H1 (cell line): ENCODE results near the gene CNGA1. TPM values are rescaled to one million over a fixed set of nuclear protein-coding genes. Genes with fewer than 3 reads are reported as not detected.

ENCODE experiments used
- CTCF ChIA-PET: fragments of 300-600 bp; sonication (Branson Sonifier 250); formaldehyde crosslinking; loops from one replicate; lab custom pipeline; 2021; ENCODE audit not compliant: partially characterized antibody; lab: Charles Lee
- POLR2A ChIA-PET: fragments of 300-600 bp; sonication (Branson Sonifier 250); formaldehyde crosslinking; loops from one replicate; lab custom pipeline; 2021; ENCODE audit warnings: inconsistent platforms; ENCODE audit not compliant: partially characterized antibody; lab: Charles Lee
- DNase-seq, 2 experiments: peaks; one replicate each; pipeline versions ENCODE4 v3.0.0 to v3.0.0-alpha.2; 2010 to 2022; ENCODE audit warnings: low spot score in 2 of 2, low read depth in 1 of 2, mixed read lengths in 1 of 2
- FAIRE-seq: peaks from 2 replicates; lab custom pipeline; 2011; peaks lifted over from hg19 to GRCh38; lab: Jason Lieb, UNC
- H2AFZ ChIP-seq: 2 replicates; pipeline ENCODE4 v1.8.1; 2012; ENCODE audit warnings: low read length, inconsistent platforms
- H2AK5ac ChIP-seq: 2 replicates; pipeline ENCODE4 v1.6.1; 2013; ENCODE audit warnings: low read depth, low read length
- H2BK120ac ChIP-seq: replicated peaks from 2 replicates; pipeline ENCODE3; 2013; ENCODE audit warnings: low read depth, low read length, inconsistent platforms
- H2BK12ac ChIP-seq: 2 replicates; pipeline ENCODE4 v1.6.1; 2013; ENCODE audit warnings: low read depth, low read length
- H2BK15ac ChIP-seq: 2 replicates; pipeline ENCODE4 v1.6.1; 2013; ENCODE audit warnings: low read length
- H2BK20ac ChIP-seq: 2 replicates; pipeline ENCODE4 v1.6.1; 2013; ENCODE audit warnings: low read length
- H2BK5ac ChIP-seq: 2 replicates; pipeline ENCODE4 v1.6.1; 2013; ENCODE audit warnings: low read depth, low read length
- H3K14ac ChIP-seq: 2 replicates; pipeline ENCODE4 v1.6.1; 2013; ENCODE audit warnings: inconsistent platforms; ENCODE audit not compliant: insufficient read length
- H3K18ac ChIP-seq: 2 replicates; pipeline ENCODE4 v1.6.1; 2013; ENCODE audit warnings: low read length; ENCODE audit errors: extremely low read depth
- H3K23ac ChIP-seq: 2 replicates; pipeline ENCODE4 v1.6.1; 2013; ENCODE audit warnings: inconsistent platforms; ENCODE audit not compliant: insufficient read length
- H3K23me2 ChIP-seq: 2 replicates; pipeline ENCODE4 v1.6.1; 2013; ENCODE audit warnings: low read depth, low read length
- H3K27ac ChIP-seq: 2 replicates; pipeline ENCODE4 v1.6.1; 2011; ENCODE audit warnings: low read depth, low read length, inconsistent platforms
- H3K27me3 ChIP-seq, 4 experiments: replicated peaks in 1 of 4; 1 replicate in 1 of 4; 2 replicates in 3 of 4; pipeline versions ENCODE4 v1.6.1 to v1.8.1; 2011 to 2013; ENCODE audit warnings: low read length in 3 of 4, mild to moderate bottlenecking in 3 of 4, inconsistent platforms in 2 of 4, mixed read lengths in 2 of 4, moderate library complexity in 1 of 4; ENCODE audit not compliant: control insufficient read depth in 3 of 4, insufficient read depth in 3 of 4; ENCODE audit errors: extremely low read depth in 1 of 4
- H3K36me3 ChIP-seq, 4 experiments: 2 replicates each; pipeline versions ENCODE4 v1.6.1 to v1.8.1; 2011 to 2013; ENCODE audit warnings: mild to moderate bottlenecking in 4 of 4, low read length in 3 of 4, moderate library complexity in 2 of 4, control low read depth in 1 of 4, inconsistent platforms in 1 of 4; ENCODE audit not compliant: insufficient read depth in 4 of 4, control insufficient read depth in 2 of 4
- H3K4ac ChIP-seq: replicated peaks from 2 replicates; pipeline ENCODE3; 2013; ENCODE audit warnings: low read length, low read depth, mixed read lengths, inconsistent platforms; ENCODE audit not compliant: insufficient read length
- H3K4me1 ChIP-seq, 4 experiments: replicated peaks in 1 of 4; 1 replicate in 1 of 4; 2 replicates in 3 of 4; pipeline versions ENCODE4 v1.6.1 to v1.8.1; 2011 to 2013; ENCODE audit warnings: low read length in 3 of 4, inconsistent platforms in 2 of 4, mixed read lengths in 1 of 4; ENCODE audit not compliant: insufficient read depth in 4 of 4, control insufficient read depth in 3 of 4
- H3K4me2 ChIP-seq, 2 experiments: 2 replicates each; pipeline versions ENCODE4 v1.6.1 to v1.8.1; 2011 to 2013; ENCODE audit warnings: low read depth in 2 of 2, low read length in 2 of 2, control low read depth in 1 of 2, inconsistent platforms in 1 of 2, mild to moderate bottlenecking in 1 of 2; ENCODE audit not compliant: insufficient read depth in 1 of 2
- H3K4me3 ChIP-seq, 4 experiments: fragments of 200-600, 300-600 bp in 1 of 4; sonication (generic), shearing (Covaris generic), sonication (Bioruptor Twin) in 1 of 4; 2 replicates each; pipeline versions ENCODE4 v1.5.1 to v1.8.1; 2011 to 2016; ENCODE audit warnings: low read length in 4 of 4, low read depth in 3 of 4, control low read depth in 2 of 4, inconsistent platforms in 2 of 4, mild to moderate bottlenecking in 2 of 4, mixed read lengths in 1 of 4, moderate library complexity in 1 of 4; ENCODE audit not compliant: insufficient read depth in 2 of 4; ENCODE audit errors: extremely low read depth in 1 of 4
- H3K56ac ChIP-seq: replicated peaks from 2 replicates; pipeline ENCODE3; 2013; ENCODE audit warnings: low read depth, mild to moderate bottlenecking, mixed read lengths, low read length, inconsistent platforms; ENCODE audit not compliant: insufficient read length
- H3K79me1 ChIP-seq: 2 replicates; pipeline ENCODE4 v1.6.1; 2013; ENCODE audit warnings: low read depth, low read length, control low read depth
- H3K79me2 ChIP-seq, 2 experiments: 2 replicates each; pipeline versions ENCODE4 v1.6.1 to v1.8.1; 2012 to 2013; ENCODE audit warnings: low read length in 2 of 2, mild to moderate bottlenecking in 2 of 2, inconsistent platforms in 1 of 2; ENCODE audit not compliant: insufficient read depth in 2 of 2, control insufficient read depth in 1 of 2
- H3K9ac ChIP-seq, 4 experiments: replicated peaks in 1 of 4; 1 replicate in 1 of 4; 2 replicates in 3 of 4; pipeline versions ENCODE4 v1.6.1 to v1.8.1; 2011 to 2013; ENCODE audit warnings: low read depth in 3 of 4, low read length in 3 of 4, control low read depth in 2 of 4, mild to moderate bottlenecking in 2 of 4, moderate library complexity in 2 of 4, inconsistent platforms in 1 of 4; ENCODE audit errors: extremely low read depth in 1 of 4
- H3K9me3 ChIP-seq, 2 experiments: 2 replicates each; pipeline versions ENCODE4 v1.6.1 to v1.8.1; 2012 to 2013; ENCODE audit warnings: mild to moderate bottlenecking in 2 of 2, moderate library complexity in 2 of 2, control low read depth in 1 of 2, inconsistent platforms in 1 of 2, low read depth in 1 of 2, low read length in 1 of 2, mixed read lengths in 1 of 2; ENCODE audit not compliant: insufficient read depth in 2 of 2
- H4K20me1 ChIP-seq, 2 experiments: replicated peaks in 1 of 2; 2 replicates each; pipeline versions ENCODE3 to v1.8.1; 2011 to 2013; ENCODE audit warnings: inconsistent platforms in 2 of 2, low read length in 2 of 2, mild to moderate bottlenecking in 1 of 2; ENCODE audit not compliant: insufficient read depth in 2 of 2, control insufficient read depth in 1 of 2
- H4K5ac ChIP-seq: 2 replicates; pipeline ENCODE4 v1.6.1; 2013; ENCODE audit warnings: low read length, low read depth, mixed read lengths, inconsistent platforms; ENCODE audit not compliant: insufficient read length
- H4K8ac ChIP-seq: 2 replicates; pipeline ENCODE4 v1.8.0; 2013; ENCODE audit warnings: mild to moderate bottlenecking, moderate library complexity, low read length, inconsistent platforms; ENCODE audit not compliant: insufficient read depth; ENCODE audit errors: extremely low read depth
- H4K91ac ChIP-seq: replicated peaks from 2 replicates; pipeline ENCODE3; 2013; ENCODE audit warnings: low read length, mixed read lengths, inconsistent platforms; ENCODE audit not compliant: insufficient read length
- ATF3 ChIP-seq: IDR thresholded peaks from 2 replicates; pipeline ENCODE4 v1.6.1; 2011; ENCODE audit warnings: low read depth, mild to moderate bottlenecking, low read length; ENCODE audit not compliant: insufficient read depth
- CHD1 ChIP-seq: IDR thresholded peaks from 2 replicates; pipeline ENCODE4 v1.6.1; 2012; ENCODE audit warnings: low read depth, low read length, improper control_type of control experiment
- CTBP2 ChIP-seq: IDR thresholded peaks from 2 replicates; pipeline ENCODE4 v1.7.0; 2011; ENCODE audit warnings: borderline replicate concordance, mild to moderate bottlenecking, moderate library complexity, mixed read lengths, low read length; ENCODE audit not compliant: insufficient read depth, insufficient read length
- EZH2 ChIP-seq: fragments of 200-600 bp; sonication (generic); IDR thresholded peaks from 2 replicates; pipeline ENCODE4 v1.7.1; 2012; ENCODE audit warnings: low read depth, mild to moderate bottlenecking, moderate library complexity, low read length, inconsistent platforms; ENCODE audit not compliant: severe bottlenecking
- HDAC2 ChIP-seq, 2 experiments: fragments of 300-600 bp in 1 of 2; sonication (generic) in 1 of 2; IDR thresholded peaks; 2 replicates each; pipeline ENCODE4 v1.6.1; 2011 to 2012; ENCODE audit warnings: low read depth in 2 of 2, low read length in 2 of 2, mild to moderate bottlenecking in 2 of 2, moderate library complexity in 2 of 2, borderline replicate concordance in 1 of 2, inconsistent platforms in 1 of 2
- KDM4A ChIP-seq: IDR thresholded peaks from one replicate; pipeline ENCODE4 v1.7.1; 2012; ENCODE audit warnings: low read depth, mild to moderate bottlenecking, moderate library complexity, low read length, inconsistent platforms; ENCODE audit not compliant: severe bottlenecking
- KDM5A ChIP-seq: fragments of 200-600 bp; IDR thresholded peaks from 2 replicates; pipeline ENCODE4 v1.7.1; 2012; ENCODE audit warnings: mild to moderate bottlenecking, low read length, inconsistent platforms, mixed read lengths
- POLR2A ChIP-seq, 2 experiments: IDR thresholded peaks; 1 replicate in 1 of 2; 2 replicates in 1 of 2; pipeline ENCODE4 v1.6.1; 2011; ENCODE audit warnings: low read depth in 2 of 2, low read length in 2 of 2, mild to moderate bottlenecking in 2 of 2; ENCODE audit errors: control extremely low read depth in 1 of 2
- SIRT6 ChIP-seq: IDR thresholded peaks from one replicate; pipeline ENCODE4 v1.7.1; 2012; ENCODE audit warnings: low read length, inconsistent platforms
- USF2 ChIP-seq: IDR thresholded peaks from 2 replicates; pipeline ENCODE4 v1.6.1; 2011; ENCODE audit warnings: low read length, improper control_type of control experiment
- YY1 ChIP-seq: IDR thresholded peaks from 2 replicates; pipeline ENCODE4 v1.6.1; 2011; ENCODE audit warnings: low read depth, mild to moderate bottlenecking, low read length
- ZNF274 ChIP-seq: IDR thresholded peaks from 2 replicates; pipeline ENCODE4 v1.7.0; 2012; ENCODE audit warnings: low read length, borderline replicate concordance; ENCODE audit errors: extremely low read depth
- WGBS, 2 experiments: shearing (Covaris generic) in 1 of 2; methylation state at CpG; one replicate each; pipeline versions ENCODE4 v1.1.6 to v1.1.7; 2013 to 2015; ENCODE audit warnings: low lambda C conversion rate in 2 of 2, mixed read lengths in 2 of 2, inconsistent platforms in 1 of 2, low coverage in 1 of 2, missing lambda C conversion rate in 1 of 2; ENCODE audit not compliant: insufficient replicate concordance in 2 of 2, insufficient coverage in 1 of 2, insufficient read length in 1 of 2; ENCODE audit errors: extremely low coverage in 1 of 2, missing lambda C conversion rate in 1 of 2; 5-methylcytosine and 5-hydroxymethylcytosine counted together
- polyA plus RNA-seq, 7 experiments: library from polyadenylated mRNA; depleted of rRNA in 3 of 7; stranded (reverse) in 5 of 7; unstranded in 2 of 7; fragments of >200 nt in 5 of 7; fragments of 200-250 nt in 2 of 7; gene quantifications; 1 replicate in 5 of 7; 2 replicates in 1 of 7; 4 replicates in 1 of 7; pipeline versions ENCODE4 v1.2.1 to v1.2.3, GENCODE V29; 2011 to 2013; ENCODE audit warnings: missing spikeins in 2 of 7, mixed read lengths in 2 of 7
- total RNA-seq: library from RNA; stranded (reverse); fragmentation: NEBNext Ultra II Directional; extraction: Animal tissue kit (Norgen Biotek cat#: 25700); gene quantifications from 2 replicates; pipeline ENCODE4 v1.2.1, GENCODE V29; 2021

CNGA1 gene
- total and polyA plus RNA-seq, 2 of the 8 experiments (the other 6 are each of a cell fraction or from before 2014, with no cell fraction given), result 0.17 to 0.54 TPM

DNA sequence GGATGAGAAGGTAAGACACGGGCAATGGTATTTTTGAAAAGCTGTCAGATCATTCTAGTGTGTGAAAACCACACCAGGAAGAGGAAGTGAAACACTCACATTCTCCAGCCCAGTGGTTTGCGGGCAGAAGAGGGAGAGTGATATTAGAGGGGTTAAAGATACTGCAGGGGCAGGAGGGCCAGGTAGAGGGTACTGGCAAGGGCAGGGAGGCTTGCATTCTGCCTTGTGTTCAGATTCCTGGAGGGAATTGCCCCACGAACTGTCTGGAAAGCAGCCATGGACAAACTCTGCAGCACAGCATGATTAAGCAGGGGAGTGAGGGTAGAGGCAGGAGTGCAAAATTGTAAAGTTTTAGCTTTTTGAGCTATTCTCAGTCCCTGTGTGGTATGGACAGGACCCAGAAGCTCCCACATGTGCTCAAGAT, 31.0 kb upstream of the CNGA1 start:
- Histone ChIP-seq H3K79me2 (no peaks in the 10 kb centered on the region), H4K8ac (no peak overlapping the region), H2BK12ac (no peak overlapping the region), H3K27me3 (no peaks in the 10 kb centered on the region), H3K4me3 (no peak overlapping the region), H3K9ac (no peak overlapping the region; a peak in 2 of 7 replicates), H2BK120ac (no peak overlapping the region), H3K36me3 (no peaks in the 10 kb centered on the region), H2BK15ac (no peak overlapping the region), H3K4me1 (no peaks in the 10 kb centered on the region; a peak in 1 of 7 replicates), H3K56ac (no peak overlapping the region), H4K91ac (no peak overlapping the region), H4K20me1 (no peaks in the 10 kb centered on the region), H2BK20ac (no peak overlapping the region), H3K18ac (no peak overlapping the region), H3K79me1 (no peaks in the 10 kb centered on the region)
- DNase-seq, result no peak
- FAIRE-seq, result no peak
- POLR2A ChIA-PET, result interaction anchor here (0.9 kb wide), 1 partner anchor 11 kb away, joined by 4 read pairs; no protein-coding TSS in a partner anchor
- TF ChIP-seq KDM4A, result no peak
- no peak for TF ChIP-seq POLR2A (IDR thresholded peaks at IDR 0.05; ENCODE audit: control extremely low read depth in 1 of 2, low read depth in 2 of 2, low read length in 2 of 2)
- no peak for TF ChIP-seq KDM5A
- no peak for TF ChIP-seq CTBP2
- TF ChIP-seq HDAC2 (IDR thresholded peaks at IDR 0.05; ENCODE audit: borderline replicate concordance in 1 of 2, low read depth in 2 of 2, low read length in 2 of 2), result no peak
- TF ChIP-seq ZNF274, result no peak
- TF ChIP-seq USF2, result no peak
- no peak for TF ChIP-seq SIRT6
- TF ChIP-seq CHD1, result no peak
- TF ChIP-seq YY1, result no peak
- no peak for TF ChIP-seq ATF3
- no peak for TF ChIP-seq EZH2
- TF ChIP-seq, all 59 proteins: peak for 0
- Histone ChIP-seq H4K5ac (no peak overlapping the region), H2BK5ac (no peak overlapping the region), H3K23me2 (no peaks in the 10 kb centered on the region), H3K14ac (no peak overlapping the region), H2AFZ (peak overlapping the region; percentile 81), H3K27ac (no peak overlapping the region), H3K23ac (no peak overlapping the region), H3K4ac (no peak overlapping the region), H2AK5ac (no peak overlapping the region), H3K9me3 (no peaks in the 10 kb centered on the region), H3K4me2 (no peak overlapping the region)
- CTCF ChIA-PET, result interaction anchor here (0.8 to 9.3 kb wide), 4 partner anchors 10 to 114 kb away, joined by 3 to 85 read pairs (median 3); no protein-coding TSS in a partner anchor
- WGBS, 2 experiments, result 85% methylated on average over 3 of the region's 3 CpGs; no CpG with 5 or more reads in 1 of the 2 experiments
